Activated CD4-positive, alpha-beta T cell treated with anti-CD3 and anti-CD28 coated beads, Interleukin-2, amount 50 U/mL, for 1 hour (primary cell): ENCODE results near the gene C16orf90.
"Not testable (repeated sequence)": the region's sequence is repeated elsewhere in the genome, so short reads cannot be mapped to it uniquely, and the experiment has no call there.

Source experiments
- DNase-seq: peaks from one replicate; pipeline ENCODE4 v3.0.0-alpha.2; 2020

C16orf90 gene

DNA sequence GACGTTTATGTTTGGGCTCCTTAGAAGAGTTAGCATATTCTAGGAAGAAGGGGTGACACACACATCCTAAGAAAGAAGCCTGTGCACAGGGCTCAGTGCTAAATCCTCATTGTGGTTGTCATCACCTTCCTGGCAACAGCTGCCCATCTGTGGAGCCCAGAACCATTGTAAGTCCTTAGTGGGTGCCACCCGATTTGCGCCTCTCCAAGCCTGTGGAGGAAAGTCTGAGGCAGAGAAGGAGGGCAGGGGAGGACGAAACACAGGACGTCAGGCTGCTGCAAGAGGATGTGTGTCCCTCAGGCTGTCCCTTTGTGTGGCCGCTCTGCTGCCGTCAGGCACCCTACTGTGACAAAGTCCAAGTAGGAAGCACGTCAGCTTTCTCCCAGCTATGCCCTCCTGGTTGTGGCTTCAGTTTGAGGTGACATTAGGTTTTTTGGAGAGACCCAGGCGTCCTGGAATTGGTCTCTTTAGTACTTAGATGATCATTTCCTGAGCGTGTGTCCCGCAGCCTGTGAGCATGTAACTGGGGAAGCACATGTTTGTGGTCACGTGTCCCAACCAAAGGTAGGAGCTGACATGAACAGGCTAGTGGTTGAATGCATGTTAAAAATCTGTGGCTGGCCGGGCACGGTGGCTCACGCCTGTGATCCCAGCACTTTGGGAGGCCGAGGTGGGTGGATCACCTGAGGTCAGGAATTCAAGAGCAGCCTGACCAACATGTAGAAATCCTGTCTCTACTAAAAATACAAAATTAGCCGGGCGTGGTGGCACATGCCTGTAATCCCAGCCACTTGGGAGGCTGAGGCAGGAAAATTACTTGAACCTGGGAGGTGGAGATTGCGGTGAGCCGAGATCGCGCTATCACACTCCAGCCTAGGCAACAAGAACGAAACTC lies 16.2 kb upstream of the C16orf90 start:
- no peak for DNase-seq

DNA sequence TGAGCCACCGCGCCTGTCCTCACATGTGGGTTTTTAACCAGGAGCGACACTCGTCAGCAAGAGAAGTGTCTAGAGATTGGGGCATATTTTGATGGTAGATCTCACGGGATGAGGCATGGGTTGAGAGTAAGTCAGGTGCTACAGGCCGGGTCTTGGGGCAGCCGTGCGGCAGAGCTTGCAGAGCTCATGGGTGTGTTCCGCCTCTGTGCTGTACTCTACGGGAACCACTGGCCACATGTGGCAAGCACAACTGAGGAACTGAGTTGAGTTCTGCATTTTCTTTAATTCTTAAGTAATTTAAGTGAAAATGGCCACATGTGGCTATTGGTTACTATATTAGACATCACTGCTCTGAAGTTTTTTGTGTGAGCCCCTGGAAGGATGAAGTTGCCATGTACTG lies 15.1 kb upstream of the C16orf90 start:
- no peak for DNase-seq

DNA sequence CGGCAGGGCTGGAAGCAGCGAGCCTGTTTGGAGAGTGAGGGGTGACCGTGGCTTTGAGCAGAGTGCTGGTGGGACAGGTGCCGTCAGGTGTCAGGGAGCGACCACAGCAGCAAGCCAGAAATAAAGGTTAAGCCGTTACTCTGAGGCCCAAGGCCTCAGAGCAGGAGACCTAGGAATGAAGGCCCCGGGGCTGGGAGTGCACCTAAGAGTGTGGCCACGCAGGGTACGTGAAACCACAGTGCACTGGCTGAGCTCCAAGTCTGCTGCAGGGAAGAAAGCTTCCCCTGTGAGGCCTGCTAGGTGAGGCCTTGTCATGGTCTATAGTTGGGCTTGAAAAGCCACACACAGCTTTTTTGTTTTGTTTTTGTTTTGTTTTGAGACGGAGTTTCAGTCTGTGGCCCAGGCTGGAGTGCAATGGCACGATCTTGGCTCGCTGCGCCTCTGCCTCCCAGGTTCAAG lies 14.2 kb upstream of the C16orf90 start:
- peak; percentile 78 for DNase-seq

- no peak for DNase-seq
These were observed 13.4 kb upstream of the C16orf90 start for GRCh38 chr16:3508736-3509135.

DNA sequence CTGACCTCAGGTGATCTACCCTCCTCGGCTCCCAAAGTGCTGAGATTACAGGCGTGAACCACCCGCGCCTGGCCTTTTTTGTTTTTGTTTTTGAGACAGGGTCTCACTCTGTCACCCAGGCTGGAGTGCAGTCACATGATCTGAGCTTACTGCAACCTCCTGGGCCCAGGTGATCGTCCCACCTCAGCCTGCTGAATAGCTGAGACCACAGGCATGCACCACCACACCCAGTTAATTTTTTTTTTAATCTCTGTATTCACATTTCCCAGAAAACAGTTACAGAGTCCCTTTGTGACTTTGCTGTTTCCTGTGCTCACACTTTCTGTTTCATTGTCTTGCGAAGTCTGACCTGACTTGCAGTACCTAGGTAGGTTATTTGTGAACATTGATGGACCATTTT lies 8.2 kb upstream of the C16orf90 start:
- DNase-seq = peak; percentile 48

DNA sequence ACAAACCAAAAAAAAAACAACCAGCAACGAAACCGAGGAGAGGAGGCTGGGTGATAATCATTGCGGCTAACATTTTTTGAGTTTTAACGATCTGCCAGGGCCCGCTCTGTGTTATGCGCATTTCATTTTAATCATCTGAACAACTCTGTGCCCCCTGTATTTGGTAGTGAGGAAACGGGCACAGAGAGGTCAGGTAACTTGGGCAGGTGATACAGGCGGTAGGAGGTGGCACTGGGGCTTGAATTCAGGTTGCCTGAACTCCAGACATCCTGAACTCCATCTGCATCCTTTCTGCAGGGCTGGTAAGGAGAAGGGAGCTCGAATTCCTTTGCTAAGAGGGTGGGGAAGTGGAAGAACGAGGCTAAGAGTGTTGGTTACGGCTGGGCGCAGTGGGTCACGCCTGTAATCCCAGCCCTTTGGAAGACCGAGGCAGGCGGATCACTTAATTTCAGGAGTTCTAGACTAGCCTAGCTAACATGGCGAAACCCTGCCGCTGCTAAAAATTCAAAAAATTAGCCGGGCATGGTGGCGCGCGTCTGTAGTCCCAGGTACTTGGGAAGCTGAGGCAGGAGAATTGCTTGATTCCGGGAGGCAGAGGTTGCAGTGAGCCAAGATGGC lies 6.6 kb upstream of the C16orf90 start:
- no peak for DNase-seq

GRCh38 chr16:3501412-3501761 lies 6.1 kb upstream of the C16orf90 start:
- DNase-seq = not testable (repeated sequence)

- DNase-seq = no peak
These were observed 3.7 kb upstream of the C16orf90 start for GRCh38 chr16:3498988-3499387.

DNA sequence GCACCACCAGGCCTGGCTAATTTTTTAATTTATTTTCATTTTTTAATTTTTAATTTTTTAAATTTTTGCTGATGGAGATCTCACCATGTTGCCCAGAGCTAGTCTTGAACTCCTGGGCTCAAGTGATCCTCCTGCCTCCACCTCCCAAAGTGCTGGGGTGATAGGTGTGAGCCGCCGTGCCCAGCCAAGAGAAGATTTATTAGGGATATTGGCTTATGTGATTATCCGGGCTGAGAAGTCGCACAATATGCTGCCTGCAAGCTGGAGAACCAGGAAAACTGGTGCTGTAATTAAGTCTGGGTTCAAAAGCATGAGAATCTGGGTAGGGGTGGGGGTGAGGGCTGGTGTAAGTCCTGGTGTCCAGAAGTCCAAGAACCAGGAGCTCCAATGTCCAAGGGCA lies 2.5 kb upstream of the C16orf90 start:
- no peak for DNase-seq

DNA sequence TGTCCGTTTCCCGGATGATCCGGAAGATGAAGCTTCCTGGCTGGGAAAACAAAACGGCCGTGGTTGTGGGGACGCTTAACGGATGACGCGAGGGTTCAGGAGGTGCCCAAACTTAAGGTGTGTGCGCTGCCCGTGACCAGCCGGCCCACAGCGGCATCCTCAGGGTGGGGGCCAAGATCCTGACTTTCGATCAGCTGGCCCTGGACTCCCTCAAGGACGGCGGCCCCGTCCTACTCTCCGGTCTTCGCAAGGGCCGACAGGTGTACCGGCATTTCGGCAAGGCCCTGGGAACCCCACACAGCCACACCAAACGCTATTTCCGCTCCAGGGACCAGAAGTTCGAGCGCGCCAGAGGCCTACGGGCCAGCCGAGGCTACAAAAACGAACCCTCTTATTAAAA lies 1.1 kb upstream of the C16orf90 start:
- no peak for DNase-seq

DNA sequence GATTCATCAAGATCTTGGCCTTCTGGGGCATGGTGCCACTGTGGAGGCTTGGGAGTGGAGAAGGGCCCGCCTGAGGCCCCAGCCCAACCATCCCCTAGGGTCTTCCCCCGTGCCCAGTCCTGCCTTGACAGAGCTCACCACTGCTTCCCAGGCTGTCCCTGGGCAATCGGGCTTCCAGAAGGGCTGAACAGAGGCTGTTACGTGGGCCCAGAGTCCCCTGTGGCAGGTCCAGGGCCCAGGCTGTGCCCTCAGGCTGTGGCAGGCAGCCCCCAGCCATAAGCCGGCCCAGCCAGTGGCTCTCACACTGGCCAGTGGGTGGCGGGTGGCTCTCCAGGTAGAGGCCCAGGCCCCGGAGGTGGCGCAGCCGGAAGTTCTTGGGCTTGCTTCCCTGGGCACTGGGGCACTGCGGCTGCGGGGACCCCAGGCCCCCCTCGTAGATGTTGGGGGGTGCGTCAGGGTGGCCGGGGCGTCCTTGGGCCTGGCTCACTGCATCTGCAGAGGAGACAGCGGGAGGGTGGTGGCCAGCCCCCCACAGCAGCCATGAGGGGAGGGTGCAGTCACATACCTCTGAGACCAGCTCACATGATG lies 809 bp downstream of the C16orf90 start:
- no peak for DNase-seq

DNA sequence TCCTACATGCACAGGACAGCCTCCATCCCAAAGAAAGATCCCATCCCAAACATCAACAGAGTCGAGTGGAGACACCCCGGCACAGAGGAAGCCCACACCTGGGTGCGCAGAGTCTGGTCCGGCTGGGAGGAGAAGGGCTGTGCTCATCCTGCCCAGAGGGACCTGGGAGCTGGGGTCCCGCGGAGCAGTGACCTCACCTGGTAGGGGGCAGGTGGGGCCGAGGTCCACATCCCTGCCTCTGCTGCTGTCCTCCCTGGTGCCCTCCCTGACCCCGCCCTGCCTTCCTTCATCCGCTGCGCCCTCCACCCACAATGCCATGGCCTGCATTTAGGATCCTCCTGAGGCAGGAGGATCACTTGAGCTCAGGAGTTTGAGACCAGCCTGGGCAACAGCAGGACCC lies 2.9 kb downstream of the C16orf90 start:
- DNase-seq = no peak

GRCh38 chr16:3490911-3491629 lies 4.2 kb downstream of the C16orf90 start:
- DNase-seq = no peak

- DNase-seq = no peak
These were observed 6.5 kb downstream of the C16orf90 start for GRCh38 chr16:3488801-3489200.

- DNase-seq = no peak
These were observed 7.5 kb downstream of the C16orf90 start for GRCh38 chr16:3487521-3488410.

GRCh38 chr16:3486506-3487215 lies 8.6 kb downstream of the C16orf90 start:
- no peak for DNase-seq

- no peak for DNase-seq
These were observed 9.3 kb downstream of the C16orf90 start for GRCh38 chr16:3485821-3486505.

DNA sequence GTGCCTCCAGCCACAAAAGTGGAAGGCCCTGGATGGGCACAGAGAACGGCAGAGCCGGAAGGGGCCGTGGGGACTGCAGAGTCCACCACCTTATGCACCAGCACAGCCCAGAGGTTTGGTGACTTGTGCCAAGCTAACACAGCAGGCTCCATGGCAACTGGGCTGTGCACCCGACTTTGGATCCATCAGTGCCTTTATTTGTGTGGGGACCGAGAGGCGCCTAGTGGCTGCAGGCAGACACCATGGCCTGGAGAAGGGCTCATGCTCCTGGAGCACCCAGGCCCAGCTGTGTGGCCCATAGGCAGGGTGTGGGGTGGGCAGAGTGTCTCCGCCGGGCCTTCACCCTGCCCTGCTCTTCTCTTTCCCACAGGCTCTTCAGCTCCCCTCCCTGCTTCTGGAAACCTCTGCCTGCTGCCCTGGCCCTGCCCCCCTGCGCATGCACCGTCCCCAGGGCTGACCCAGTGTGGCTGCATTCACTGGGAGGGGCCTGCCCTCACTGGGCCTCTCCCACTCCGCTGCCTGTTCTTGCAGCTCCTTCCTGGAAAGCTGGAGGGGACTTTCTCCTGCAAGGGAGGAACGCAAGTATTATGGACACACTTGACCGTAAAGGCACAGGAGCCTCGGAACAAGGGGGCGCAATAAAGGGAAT lies 10.1 kb downstream of the C16orf90 start:
- DNase-seq = no peak

- no peak for DNase-seq
These were observed 10.8 kb downstream of the C16orf90 start for GRCh38 chr16:3484318-3485096.
